ENCODE measurements around the gene ABCF2. TPM values are rescaled to one million over a fixed set of nuclear protein-coding genes. Genes with fewer than 3 reads are reported as not detected.

Gene ABCF2
- total and polyA plus RNA-seq, 2 of the 13 experiments (the other 11 are each of a cell fraction or from before 2014, with no cell fraction given), result 16.3 to 42.5 TPM

DNA sequence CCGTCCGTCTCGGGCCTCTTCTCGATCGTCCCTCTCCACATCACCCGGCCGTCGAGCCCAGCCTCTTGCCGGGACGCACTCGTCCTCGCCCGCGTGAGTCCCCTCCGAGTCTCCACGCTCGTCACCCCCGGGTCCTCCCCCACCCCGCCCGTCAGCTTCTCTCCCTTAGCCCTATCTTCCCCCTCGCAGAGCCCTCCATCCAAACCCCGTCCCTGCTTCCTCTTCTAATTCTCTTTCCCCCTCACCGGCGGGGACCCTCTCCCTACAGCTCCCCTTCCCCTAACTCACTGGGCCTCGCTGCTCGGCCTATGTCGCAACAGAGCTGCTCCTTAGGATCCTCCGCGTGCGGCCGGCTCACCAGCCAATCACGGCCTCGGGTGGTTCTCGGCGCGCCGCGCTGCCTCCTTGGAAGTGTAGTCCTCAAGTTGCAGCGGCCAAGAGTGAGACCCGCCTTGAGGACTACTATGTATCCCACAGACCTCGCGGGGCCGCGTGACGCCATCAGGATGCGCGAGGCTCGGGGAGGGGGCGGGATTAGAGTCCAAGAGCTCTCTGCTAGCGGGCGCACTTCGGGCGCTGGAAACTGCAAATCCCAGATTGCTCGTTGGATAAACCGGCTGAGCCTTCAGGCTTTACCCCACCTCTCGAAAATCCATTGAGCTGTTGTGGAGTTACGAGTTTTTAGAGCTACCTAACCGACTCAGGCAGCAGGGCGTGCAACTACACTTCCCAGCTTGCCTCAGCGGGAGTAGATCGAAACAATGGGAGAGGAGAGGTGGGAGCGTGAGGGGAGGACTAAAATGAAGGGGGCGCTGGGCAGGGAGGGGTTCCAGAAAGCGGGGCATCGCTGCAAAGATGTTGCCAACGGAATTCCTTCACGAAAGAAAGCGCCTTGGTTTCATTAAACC is at the start of gene ABCF2 (continued):
- TF ChIP-seq CSRNP1 (CRISPR knock-in tag; IDR thresholded peaks at IDR 0.05) (peak; percentile 69; the same call in 1 of the 2 replicates), ZBTB42 (CRISPR knock-in tag; IDR thresholded peaks at IDR 0.05) (0 out of 2 replicates have a peak, but pooled peaks have one; percentile 39), HNRNPK (IDR thresholded peaks at IDR 0.05; ENCODE audit: low read depth, low read length, poor library complexity, severe bottlenecking) (peak; percentile 71), EEA1 (CRISPR knock-in tag; IDR thresholded peaks at IDR 0.05; ENCODE audit: borderline replicate concordance) (peak; percentile 64; the same call in 1 of the 2 replicates), RXRA (CRISPR knock-in tag; IDR thresholded peaks at IDR 0.05) (peak; percentile 55; the same call in 1 of the 2 replicates), ZNF225 (CRISPR knock-in tag; IDR thresholded peaks at IDR 0.05) (0 out of 2 replicates have a peak, but pooled peaks have one; percentile 12), KLF11 (CRISPR knock-in tag; IDR thresholded peaks at IDR 0.05) (no peak), ZNF274 (CRISPR knock-in tag; IDR thresholded peaks at IDR 0.05) (peak; percentile 40; the same call in 1 of the 2 replicates), ZNF674 (CRISPR knock-in tag; IDR thresholded peaks at IDR 0.05; ENCODE audit: low read depth) (no peak), ZNF556 (CRISPR knock-in tag; IDR thresholded peaks at IDR 0.05; ENCODE audit: borderline replicate concordance) (0 out of 2 replicates have a peak, but pooled peaks have one; percentile 43), ZNF644 (CRISPR knock-in tag; IDR thresholded peaks at IDR 0.05; ENCODE audit: low read depth) (0 out of 2 replicates have a peak, but pooled peaks have one; percentile 4), ZNF672 (CRISPR knock-in tag; IDR thresholded peaks at IDR 0.05) (no peak)
- TF ChIP-seq, protein P1, sequence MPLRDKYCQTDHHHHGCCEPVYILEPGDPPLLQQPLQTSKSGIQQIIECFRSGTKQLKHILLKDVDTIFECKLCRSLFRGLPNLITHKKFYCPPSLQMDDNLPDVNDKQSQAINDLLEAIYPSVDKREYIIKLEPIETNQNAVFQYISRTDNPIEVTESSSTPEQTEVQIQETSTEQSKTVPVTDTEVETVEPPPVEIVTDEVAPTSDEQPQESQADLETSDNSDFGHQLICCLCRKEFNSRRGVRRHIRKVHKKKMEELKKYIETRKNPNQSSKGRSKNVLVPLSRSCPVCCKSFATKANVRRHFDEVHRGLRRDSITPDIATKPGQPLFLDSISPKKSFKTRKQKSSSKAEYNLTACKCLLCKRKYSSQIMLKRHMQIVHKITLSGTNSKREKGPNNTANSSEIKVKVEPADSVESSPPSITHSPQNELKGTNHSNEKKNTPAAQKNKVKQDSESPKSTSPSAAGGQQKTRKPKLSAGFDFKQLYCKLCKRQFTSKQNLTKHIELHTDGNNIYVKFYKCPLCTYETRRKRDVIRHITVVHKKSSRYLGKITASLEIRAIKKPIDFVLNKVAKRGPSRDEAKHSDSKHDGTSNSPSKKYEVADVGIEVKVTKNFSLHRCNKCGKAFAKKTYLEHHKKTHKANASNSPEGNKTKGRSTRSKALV (CRISPR knock-in tag; IDR thresholded peaks at IDR 0.05), result no peak
- TF ChIP-seq, protein P2, sequence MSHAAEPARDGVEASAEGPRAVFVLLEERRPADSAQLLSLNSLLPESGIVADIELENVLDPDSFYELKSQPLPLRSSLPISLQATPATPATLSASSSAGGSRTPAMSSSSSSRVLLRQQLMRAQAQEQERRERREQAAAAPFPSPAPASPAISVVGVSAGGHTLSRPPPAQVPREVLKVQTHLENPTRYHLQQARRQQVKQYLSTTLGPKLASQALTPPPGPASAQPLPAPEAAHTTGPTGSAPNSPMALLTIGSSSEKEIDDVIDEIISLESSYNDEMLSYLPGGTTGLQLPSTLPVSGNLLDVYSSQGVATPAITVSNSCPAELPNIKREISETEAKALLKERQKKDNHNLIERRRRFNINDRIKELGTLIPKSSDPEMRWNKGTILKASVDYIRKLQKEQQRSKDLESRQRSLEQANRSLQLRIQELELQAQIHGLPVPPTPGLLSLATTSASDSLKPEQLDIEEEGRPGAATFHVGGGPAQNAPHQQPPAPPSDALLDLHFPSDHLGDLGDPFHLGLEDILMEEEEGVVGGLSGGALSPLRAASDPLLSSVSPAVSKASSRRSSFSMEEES (CRISPR knock-in tag; IDR thresholded peaks at IDR 0.05), result peak; percentile 38; the same call in 1 of the 2 replicates
